ENCODE measurements around the gene MTIF3.

Gene MTIF3

GRCh38 chr13:27472941-27473340 lies 22.6 kb upstream of the MTIF3 start:
- Mint-ChIP-seq H3K4me3 (no peak overlapping the region), H3K36me3 (ENCODE audit: low read depth) (no peaks in the 10 kb centered on the region)
- no peak for DNase-seq (ENCODE audit: low spot score)

DNA sequence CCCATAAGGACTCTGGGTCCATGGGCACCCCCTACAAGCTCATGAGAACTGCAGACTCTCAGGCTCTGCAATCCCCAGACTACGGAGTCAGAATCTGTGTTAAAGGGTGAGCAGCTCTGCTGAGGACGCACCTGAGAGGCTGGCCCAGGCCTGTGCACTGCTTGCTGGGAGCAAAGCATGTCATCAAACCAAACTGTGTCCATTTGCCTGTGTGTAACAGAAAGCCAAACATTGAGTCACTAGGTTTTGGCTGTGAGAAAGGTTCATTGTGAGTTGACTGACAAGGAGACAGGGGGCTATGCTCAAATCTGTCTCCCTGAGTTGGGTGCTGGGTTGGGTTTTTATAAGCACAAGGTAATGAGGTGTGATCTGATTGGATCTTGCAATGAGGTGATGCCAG lies 22.1 kb upstream of the MTIF3 start:
- Mint-ChIP-seq H3K9me3 (no peaks in the 10 kb centered on the region), H3K4me1 (ENCODE audit: low read depth) (peaks cover 5% of the 10 kb centered on the region), H3K27ac (no peak overlapping the region), H3K4me3 (no peak overlapping the region), H3K27me3 (ENCODE audit: low read depth) (peaks cover 4% of the 10 kb centered on the region), H3K36me3 (ENCODE audit: low read depth) (no peaks in the 10 kb centered on the region)
- no peak for DNase-seq (ENCODE audit: low spot score)

More at GRCh38 chr13:27472941-27473340, 22.6 kb upstream of the MTIF3 start:
- Mint-ChIP-seq H3K9me3 (no peaks in the 10 kb centered on the region), H3K4me1 (ENCODE audit: low read depth) (peaks cover 10% of the 10 kb centered on the region), H3K27me3 (ENCODE audit: low read depth) (peaks cover 4% of the 10 kb centered on the region), H3K27ac (no peak overlapping the region)

DNA sequence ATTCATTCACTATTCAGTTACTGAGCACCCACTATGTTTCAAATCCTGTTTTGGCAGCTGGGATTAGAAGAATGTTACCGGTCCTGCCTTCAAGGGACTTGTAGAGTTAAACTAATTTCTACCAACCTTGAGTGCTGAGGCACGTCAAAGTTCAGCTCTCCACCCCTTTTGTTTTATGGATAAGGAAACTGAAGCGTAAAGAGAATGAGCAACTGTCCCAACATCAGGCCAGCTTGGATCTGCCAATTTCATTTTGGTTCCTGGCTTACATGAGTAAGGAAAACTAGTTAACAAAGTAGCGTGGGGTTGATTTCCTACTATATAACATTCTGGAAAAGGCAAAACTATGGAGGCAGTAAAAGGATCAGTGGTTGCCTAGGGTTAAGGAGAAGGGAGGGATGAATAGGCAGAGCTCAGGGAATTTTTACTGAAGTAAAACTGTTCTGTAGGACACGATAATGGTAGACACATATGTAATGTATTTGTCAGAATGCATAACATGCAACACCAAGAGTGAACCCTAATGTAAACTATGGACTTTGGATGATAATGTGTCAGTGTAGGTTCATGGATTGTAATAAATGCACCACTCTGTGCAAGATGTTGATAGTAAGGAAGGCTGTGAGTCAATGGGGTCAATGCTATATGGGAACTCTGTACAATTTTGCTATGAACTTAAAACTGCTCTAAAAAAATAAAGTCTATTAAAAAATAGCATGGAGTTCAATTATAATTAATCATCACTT lies 19.9 kb upstream of the MTIF3 start:
- Mint-ChIP-seq H3K4me1 (ENCODE audit: low read depth) (peaks cover 5% of the 10 kb centered on the region), H3K27ac (no peak overlapping the region), H3K4me3 (no peak overlapping the region), H3K27me3 (ENCODE audit: low read depth) (peaks cover 4% of the 10 kb centered on the region), H3K36me3 (ENCODE audit: low read depth) (no peaks in the 10 kb centered on the region), H3K9me3 (no peaks in the 10 kb centered on the region)
- no peak for DNase-seq (ENCODE audit: low spot score)

GRCh38 chr13:27466513-27466912 lies 16.1 kb upstream of the MTIF3 start:
- Mint-ChIP-seq H3K27ac (no peak overlapping the region), H3K4me1 (ENCODE audit: low read depth) (peaks cover 5% of the 10 kb centered on the region), H3K36me3 (ENCODE audit: low read depth) (no peaks in the 10 kb centered on the region), H3K9me3 (no peaks in the 10 kb centered on the region), H3K4me3 (no peak overlapping the region), H3K27me3 (ENCODE audit: low read depth) (peaks cover 4% of the 10 kb centered on the region)
- DNase-seq (ENCODE audit: low spot score), result no peak

DNA sequence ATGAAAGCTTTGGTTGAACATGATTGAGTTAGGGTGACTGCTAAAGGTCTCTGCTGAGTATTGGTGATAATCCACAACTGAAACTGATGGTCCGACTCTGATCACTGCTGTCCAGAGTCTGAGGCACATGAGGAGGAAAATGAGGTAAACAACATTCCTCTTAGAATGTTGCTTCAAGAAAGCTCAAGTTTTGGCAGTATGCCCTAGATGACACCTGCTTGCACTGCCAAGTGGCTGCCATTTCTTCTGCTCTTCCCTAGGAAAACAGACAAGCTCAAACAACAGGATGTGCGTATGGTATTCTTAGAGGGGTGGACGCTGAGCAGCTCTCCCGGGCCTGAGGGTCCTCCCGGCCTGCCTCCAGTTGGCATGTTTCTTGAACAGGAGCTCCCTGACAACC lies 15.2 kb upstream of the MTIF3 start:
- peaks cover 4% of the 10 kb centered on the region for H3K27me3 Mint-ChIP-seq (ENCODE audit: low read depth)

GRCh38 chr13:27463500-27463899 lies 13.1 kb upstream of the MTIF3 start:
- H3K36me3 Mint-ChIP-seq (ENCODE audit: low read depth), result no peaks in the 10 kb centered on the region
- peaks cover 5% of the 10 kb centered on the region for H3K4me1 Mint-ChIP-seq (ENCODE audit: low read depth)
- no peak overlapping the region for H3K27ac Mint-ChIP-seq
- DNase-seq (ENCODE audit: low spot score), result no peak
- H3K4me3 Mint-ChIP-seq, result no peak overlapping the region
- H3K9me3 Mint-ChIP-seq, result no peaks in the 10 kb centered on the region
- H3K27me3 Mint-ChIP-seq (ENCODE audit: low read depth), result no peaks in the 10 kb centered on the region

More for the DNA sequence above, 15.2 kb upstream of the MTIF3 start:
- no peak overlapping the region for H3K4me3 Mint-ChIP-seq
- no peak overlapping the region for H3K27ac Mint-ChIP-seq
- no peak for DNase-seq (ENCODE audit: low spot score)
- no peaks in the 10 kb centered on the region for H3K9me3 Mint-ChIP-seq
- no peaks in the 10 kb centered on the region for H3K36me3 Mint-ChIP-seq (ENCODE audit: low read depth)
- peaks cover 5% of the 10 kb centered on the region for H3K4me1 Mint-ChIP-seq (ENCODE audit: low read depth)

DNA sequence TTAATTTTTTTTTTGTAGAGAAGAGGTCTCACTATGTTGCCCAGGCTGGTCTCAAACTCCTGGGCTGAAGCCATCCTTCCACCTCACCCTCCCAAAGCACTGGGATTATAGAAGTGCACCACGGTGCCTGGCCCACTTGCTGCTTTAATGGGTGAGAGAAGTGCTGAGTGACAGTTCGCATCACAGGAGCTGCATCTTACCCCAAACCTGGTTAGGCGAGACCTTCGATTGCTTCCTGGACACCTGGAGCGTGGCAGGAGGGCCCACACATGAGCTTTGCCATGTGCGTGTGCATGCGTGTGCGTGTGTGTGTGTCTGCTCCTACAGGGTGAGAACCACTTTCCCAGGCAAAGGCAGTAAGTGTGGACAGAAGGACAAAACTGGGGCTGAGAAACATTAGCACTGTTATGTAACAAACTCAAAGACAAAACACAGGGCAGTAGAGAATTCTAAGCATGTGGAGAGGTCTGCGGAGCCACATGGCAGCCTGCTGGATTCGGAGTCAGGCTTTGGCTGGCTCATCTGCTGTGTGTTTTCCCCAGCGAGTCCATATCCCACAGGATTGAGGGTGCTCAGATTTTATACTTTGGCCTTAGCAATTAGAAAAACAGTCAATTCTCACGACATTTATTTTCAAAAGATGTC lies 11.7 kb upstream of the MTIF3 start:
- Mint-ChIP-seq H3K27ac (no peak overlapping the region), H3K27me3 (ENCODE audit: low read depth) (no peaks in the 10 kb centered on the region), H3K4me1 (ENCODE audit: low read depth) (peaks cover 5% of the 10 kb centered on the region), H3K9me3 (no peaks in the 10 kb centered on the region), H3K4me3 (no peak overlapping the region), H3K36me3 (ENCODE audit: low read depth) (no peaks in the 10 kb centered on the region)
- DNase-seq (ENCODE audit: low spot score), result no peak

DNA sequence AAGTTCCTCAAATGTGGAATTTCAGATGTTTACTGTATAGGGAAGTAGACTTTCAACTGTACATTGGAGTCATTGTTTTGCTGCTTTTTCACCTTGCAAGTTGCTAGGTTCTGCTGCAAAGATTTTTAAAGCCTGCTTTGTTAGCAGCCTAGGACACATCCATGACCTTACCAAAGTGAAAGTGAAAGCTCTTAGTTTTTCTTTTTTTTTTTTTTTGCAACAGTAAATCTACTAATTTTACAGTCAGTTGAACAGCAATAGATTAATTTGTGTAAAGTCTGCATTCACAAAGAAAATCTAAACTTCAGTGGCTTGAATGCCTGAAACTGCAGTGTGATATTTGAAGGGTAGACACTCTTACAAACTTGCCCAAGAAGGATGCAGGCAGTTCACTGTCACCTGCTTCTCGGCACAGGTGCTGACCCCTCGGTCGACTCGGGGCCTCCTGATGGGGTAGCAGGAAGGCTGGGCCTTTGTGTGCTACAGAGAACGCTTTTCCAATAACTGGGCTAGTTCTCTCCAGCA lies 5.0 kb upstream of the MTIF3 start:
- Mint-ChIP-seq H3K27me3 (ENCODE audit: low read depth) (no peaks in the 10 kb centered on the region), H3K9me3 (no peaks in the 10 kb centered on the region), H3K27ac (peak overlapping the region; percentile 92), H3K36me3 (ENCODE audit: low read depth) (peaks cover 3% of the 10 kb centered on the region), H3K4me3 (peak overlapping the region; percentile 85), H3K4me1 (ENCODE audit: low read depth) (peaks cover 20% of the 10 kb centered on the region)
- peak; percentile 15 for DNase-seq (ENCODE audit: low spot score)

GRCh38 chr13:27450921-27451471 lies 632 bp upstream of the MTIF3 start:
- H3K36me3 Mint-ChIP-seq (ENCODE audit: low read depth), result peaks cover 15% of the 10 kb centered on the region
- H3K9me3 Mint-ChIP-seq, result no peaks in the 10 kb centered on the region
- H3K27ac Mint-ChIP-seq, result peak overlapping the region; percentile 95
- H3K4me1 Mint-ChIP-seq (ENCODE audit: low read depth), result peaks cover 47% of the 10 kb centered on the region
- H3K27me3 Mint-ChIP-seq (ENCODE audit: low read depth), result no peaks in the 10 kb centered on the region
- peak overlapping the region; percentile 94 for H3K4me3 Mint-ChIP-seq
- DNase-seq (ENCODE audit: low spot score), result peak; percentile 24

GRCh38 chr13:27449081-27449603 lies 1.2 kb downstream of the MTIF3 start:
- Mint-ChIP-seq H3K27me3 (ENCODE audit: low read depth) (no peaks in the 10 kb centered on the region), H3K27ac (peak overlapping the region; percentile 95), H3K4me1 (ENCODE audit: low read depth) (peaks cover 48% of the 10 kb centered on the region), H3K36me3 (ENCODE audit: low read depth) (peaks cover 19% of the 10 kb centered on the region), H3K4me3 (peak overlapping the region; percentile 94), H3K9me3 (no peaks in the 10 kb centered on the region)
- no peak for DNase-seq (ENCODE audit: low spot score)

- no peak for DNase-seq (ENCODE audit: low spot score)
- Mint-ChIP-seq H3K4me3 (peak overlapping the region; percentile 94), H3K27ac (peak overlapping the region; percentile 76), H3K4me1 (ENCODE audit: low read depth) (peaks cover 48% of the 10 kb centered on the region), H3K27me3 (ENCODE audit: low read depth) (no peaks in the 10 kb centered on the region), H3K9me3 (no peaks in the 10 kb centered on the region), H3K36me3 (ENCODE audit: low read depth) (peaks cover 19% of the 10 kb centered on the region)
Measured at GRCh38 chr13:27448308-27448707, 2.1 kb downstream of the MTIF3 start.

DNA sequence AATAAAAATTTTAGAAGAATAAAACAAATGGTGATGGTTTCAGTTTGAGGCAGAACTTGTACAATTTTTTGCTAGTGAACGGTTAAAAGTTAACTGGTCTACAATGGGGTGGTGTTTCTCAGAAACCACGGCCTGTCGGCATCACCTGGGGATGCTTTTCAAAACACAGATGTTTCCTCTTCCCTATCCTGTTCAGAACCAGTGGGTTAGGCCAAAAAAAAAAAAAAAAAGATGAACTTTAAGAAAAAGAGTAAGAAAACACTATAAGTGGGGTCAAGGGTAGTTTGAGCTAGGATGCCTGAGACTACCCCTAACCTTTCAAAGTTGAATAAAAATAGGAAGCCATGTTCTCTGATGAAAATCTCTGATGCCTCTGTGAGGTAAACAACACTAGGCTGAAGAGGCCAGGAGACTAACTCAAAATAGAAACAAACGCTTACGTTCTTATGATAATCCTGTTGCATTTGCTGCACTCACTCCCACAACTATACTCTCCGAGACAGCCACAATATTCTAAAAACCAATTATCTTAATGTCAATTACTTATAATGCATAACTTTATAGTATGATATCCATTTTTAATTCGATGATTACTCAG lies 3.3 kb downstream of the MTIF3 start:
- peak overlapping the region; percentile 75 for H3K4me3 Mint-ChIP-seq
- H3K27me3 Mint-ChIP-seq (ENCODE audit: low read depth), result no peaks in the 10 kb centered on the region
- peaks cover 54% of the 10 kb centered on the region for H3K4me1 Mint-ChIP-seq (ENCODE audit: low read depth)
- H3K36me3 Mint-ChIP-seq (ENCODE audit: low read depth), result peaks cover 27% of the 10 kb centered on the region
- peak overlapping the region; percentile 88 for H3K27ac Mint-ChIP-seq
- DNase-seq (ENCODE audit: low spot score), result no peak
- H3K9me3 Mint-ChIP-seq, result no peaks in the 10 kb centered on the region

GRCh38 chr13:27442797-27443196 lies 7.6 kb downstream of the MTIF3 start:
- H3K9me3 Mint-ChIP-seq, result no peaks in the 10 kb centered on the region
- H3K36me3 Mint-ChIP-seq (ENCODE audit: low read depth), result peaks cover 41% of the 10 kb centered on the region
- peak overlapping the region; percentile 53 for H3K4me3 Mint-ChIP-seq
- no peaks in the 10 kb centered on the region for H3K27me3 Mint-ChIP-seq (ENCODE audit: low read depth)
- no peak for DNase-seq (ENCODE audit: low spot score)
- peak overlapping the region; percentile 65 for H3K27ac Mint-ChIP-seq
- peaks cover 54% of the 10 kb centered on the region for H3K4me1 Mint-ChIP-seq (ENCODE audit: low read depth)

Data from T-helper 2 cell treated with Interferon-gamma antibody and Interleukin-4, amounts not matched to agents 5 μg/mL and 100 μg/mL, for 36 hours (primary cell).